SU-DHL-6 (cell line): ENCODE data around the gene ARSA.

Experiments used
- EZH2phosphoT487 ChIP-seq: fragments of 200-600 bp; sonication (generic), shearing (Covaris generic); conservative IDR thresholded peaks from 2 replicates; pipeline ENCODE4 v1.6.1; 2018; ENCODE audit warnings: mild to moderate bottlenecking, antibody characterized with exemption, low read length, moderate library complexity, mixed read lengths
- TF ChIP-seq, protein P1 (sequence below): fragments of 200-600 bp; sonication (generic); IDR thresholded peaks from one replicate; pipeline ENCODE4 v1.5.1; 2017; ENCODE audit warnings: antibody characterized with exemption, mild to moderate bottlenecking, low read length, moderate library complexity; ENCODE audit not compliant: insufficient read depth, poor library complexity, severe bottlenecking

DNA sequence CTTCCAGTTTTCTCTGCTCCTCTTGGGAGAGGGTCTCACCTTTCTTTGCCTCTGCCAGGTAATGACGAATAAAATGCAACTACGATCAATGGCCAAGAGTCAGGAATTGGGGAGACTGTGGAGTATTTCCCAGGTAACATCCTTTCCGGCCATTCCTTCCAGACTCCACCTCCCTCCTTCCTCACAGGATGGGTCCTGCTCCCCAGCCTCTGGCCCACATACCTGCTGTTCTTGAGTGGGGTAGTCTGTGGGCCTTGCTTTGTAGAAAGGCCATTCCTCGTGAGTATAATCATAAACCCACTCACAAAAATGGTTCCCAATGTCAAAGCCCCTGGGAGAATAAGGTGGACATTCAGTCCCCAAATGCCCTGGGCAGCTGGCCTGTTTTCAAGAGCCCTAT, 48.2 kb downstream of the ARSA start:
- TF ChIP-seq, protein P1, sequence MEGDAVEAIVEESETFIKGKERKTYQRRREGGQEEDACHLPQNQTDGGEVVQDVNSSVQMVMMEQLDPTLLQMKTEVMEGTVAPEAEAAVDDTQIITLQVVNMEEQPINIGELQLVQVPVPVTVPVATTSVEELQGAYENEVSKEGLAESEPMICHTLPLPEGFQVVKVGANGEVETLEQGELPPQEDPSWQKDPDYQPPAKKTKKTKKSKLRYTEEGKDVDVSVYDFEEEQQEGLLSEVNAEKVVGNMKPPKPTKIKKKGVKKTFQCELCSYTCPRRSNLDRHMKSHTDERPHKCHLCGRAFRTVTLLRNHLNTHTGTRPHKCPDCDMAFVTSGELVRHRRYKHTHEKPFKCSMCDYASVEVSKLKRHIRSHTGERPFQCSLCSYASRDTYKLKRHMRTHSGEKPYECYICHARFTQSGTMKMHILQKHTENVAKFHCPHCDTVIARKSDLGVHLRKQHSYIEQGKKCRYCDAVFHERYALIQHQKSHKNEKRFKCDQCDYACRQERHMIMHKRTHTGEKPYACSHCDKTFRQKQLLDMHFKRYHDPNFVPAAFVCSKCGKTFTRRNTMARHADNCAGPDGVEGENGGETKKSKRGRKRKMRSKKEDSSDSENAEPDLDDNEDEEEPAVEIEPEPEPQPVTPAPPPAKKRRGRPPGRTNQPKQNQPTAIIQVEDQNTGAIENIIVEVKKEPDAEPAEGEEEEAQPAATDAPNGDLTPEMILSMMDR = no peak
- TF ChIP-seq EZH2phosphoT487 = no peak
